Nephron progenitor cell (in vitro differentiated cells): Measurements from ENCODE around the gene IFNL2.
"Not testable (repeated sequence)": the region's sequence is repeated elsewhere in the genome, so short reads cannot be mapped to it uniquely, and the experiment has no call there.

Experiments used
- DNase-seq: peaks from one replicate; pipeline ENCODE4 v3.0.0; 2021
- H3K27ac Mint-ChIP-seq: 2 replicates; pipeline ENCODE4 v1.8.0; 2021; ENCODE audit warnings: mild to moderate bottlenecking, moderate library complexity, mixed read lengths
- H3K27me3 Mint-ChIP-seq: 2 replicates; pipeline ENCODE4 v1.8.0; 2021; ENCODE audit warnings: mild to moderate bottlenecking, low read depth, mixed read lengths; ENCODE audit not compliant: poor library complexity
- H3K36me3 Mint-ChIP-seq: 2 replicates; pipeline ENCODE4 v1.8.0; 2021; ENCODE audit warnings: low read depth, mixed read lengths
- H3K4me1 Mint-ChIP-seq: 2 replicates; pipeline ENCODE4 v1.8.0; 2021; ENCODE audit warnings: mixed read lengths
- H3K4me3 Mint-ChIP-seq: 2 replicates; pipeline ENCODE4 v1.8.0; 2021; ENCODE audit warnings: mild to moderate bottlenecking, moderate library complexity, mixed read lengths
- H3K9me3 Mint-ChIP-seq: 2 replicates; pipeline ENCODE4 v1.8.0; 2021; ENCODE audit warnings: mild to moderate bottlenecking, moderate library complexity, mixed read lengths
- TF ChIP-seq, protein P1 (sequence below): fragments of 200-600 bp; sonication (generic); IDR thresholded peaks from 2 replicates; pipeline ENCODE4 v1.5.0; 2021; ENCODE audit warnings: antibody characterized with exemption

Gene IFNL2

DNA sequence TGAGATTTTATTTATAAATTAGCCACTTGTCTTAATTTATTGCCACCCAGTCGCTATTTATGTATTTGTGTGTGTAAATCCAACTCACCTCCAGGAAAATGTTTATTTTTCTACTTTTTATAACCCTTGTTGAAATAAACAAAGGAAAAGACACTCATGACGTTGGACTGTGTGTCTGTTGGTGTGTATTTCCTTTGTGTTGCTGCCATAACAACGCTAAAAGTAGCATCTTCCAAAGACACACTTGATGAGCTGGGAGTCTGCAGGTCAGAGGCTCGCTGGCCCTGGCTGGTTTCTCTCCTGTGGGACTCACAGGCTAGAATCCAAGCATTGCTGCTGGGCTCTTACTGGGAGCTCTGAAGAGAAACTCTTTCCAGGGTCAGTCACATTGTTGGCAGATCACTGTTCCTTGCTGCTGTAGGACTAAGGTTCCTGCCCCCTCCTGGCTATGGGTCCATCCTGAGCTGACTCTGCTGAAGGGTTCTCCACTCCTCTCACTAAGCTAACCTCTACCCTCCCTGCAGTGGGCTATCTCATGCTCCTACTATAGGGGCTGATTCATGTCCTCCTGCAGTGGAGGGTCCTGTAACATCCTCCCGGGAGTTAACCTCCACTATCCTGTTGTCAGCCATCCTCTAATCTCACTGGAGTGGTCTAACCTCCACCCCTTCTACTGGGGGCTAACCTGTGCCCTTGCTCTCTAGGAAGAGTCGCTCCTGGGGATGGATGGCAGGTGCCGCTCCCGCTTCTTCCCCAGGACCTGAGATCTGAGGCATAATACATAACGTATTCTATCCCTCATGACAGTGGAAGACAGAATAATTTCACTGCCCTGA, 2.1 kb downstream of the IFNL2 start:
- Mint-ChIP-seq H3K27ac (peak overlapping the region; percentile 55), H3K36me3 (no peaks in the 10 kb centered on the region), H3K27me3 (peaks cover 74% of the 10 kb centered on the region), H3K4me1 (peaks cover 11% of the 10 kb centered on the region), H3K4me3 (no peak overlapping the region), H3K9me3 (no peaks in the 10 kb centered on the region)
- no peak for DNase-seq
- TF ChIP-seq, protein P1, sequence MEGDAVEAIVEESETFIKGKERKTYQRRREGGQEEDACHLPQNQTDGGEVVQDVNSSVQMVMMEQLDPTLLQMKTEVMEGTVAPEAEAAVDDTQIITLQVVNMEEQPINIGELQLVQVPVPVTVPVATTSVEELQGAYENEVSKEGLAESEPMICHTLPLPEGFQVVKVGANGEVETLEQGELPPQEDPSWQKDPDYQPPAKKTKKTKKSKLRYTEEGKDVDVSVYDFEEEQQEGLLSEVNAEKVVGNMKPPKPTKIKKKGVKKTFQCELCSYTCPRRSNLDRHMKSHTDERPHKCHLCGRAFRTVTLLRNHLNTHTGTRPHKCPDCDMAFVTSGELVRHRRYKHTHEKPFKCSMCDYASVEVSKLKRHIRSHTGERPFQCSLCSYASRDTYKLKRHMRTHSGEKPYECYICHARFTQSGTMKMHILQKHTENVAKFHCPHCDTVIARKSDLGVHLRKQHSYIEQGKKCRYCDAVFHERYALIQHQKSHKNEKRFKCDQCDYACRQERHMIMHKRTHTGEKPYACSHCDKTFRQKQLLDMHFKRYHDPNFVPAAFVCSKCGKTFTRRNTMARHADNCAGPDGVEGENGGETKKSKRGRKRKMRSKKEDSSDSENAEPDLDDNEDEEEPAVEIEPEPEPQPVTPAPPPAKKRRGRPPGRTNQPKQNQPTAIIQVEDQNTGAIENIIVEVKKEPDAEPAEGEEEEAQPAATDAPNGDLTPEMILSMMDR, result no peak

DNA sequence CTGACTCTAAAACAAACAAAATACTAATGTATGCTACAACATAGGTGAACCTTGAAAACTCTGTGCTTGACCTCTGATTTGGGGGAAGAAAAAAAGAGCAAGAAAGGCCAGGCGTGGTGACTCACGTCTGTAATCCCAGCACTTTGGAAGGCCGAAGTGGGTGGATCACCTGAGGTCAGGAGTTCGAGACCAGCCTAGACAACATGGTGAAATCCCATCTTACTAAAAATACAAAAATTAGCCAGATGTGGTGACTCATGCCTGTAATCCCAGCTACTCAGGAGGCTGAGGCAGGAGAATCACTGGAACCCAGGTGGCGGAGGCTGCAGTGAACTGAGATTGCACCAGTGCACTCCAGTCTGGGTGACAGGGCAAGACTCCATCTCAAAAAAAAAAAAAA, 5.7 kb downstream of the IFNL2 start:
- peaks cover 73% of the 10 kb centered on the region for H3K27me3 Mint-ChIP-seq
- not testable (repeated sequence) for H3K9me3 Mint-ChIP-seq, H3K27ac Mint-ChIP-seq, DNase-seq, H3K4me3 Mint-ChIP-seq, H3K36me3 Mint-ChIP-seq
- H3K4me1 Mint-ChIP-seq, result peaks cover 11% of the 10 kb centered on the region

DNA sequence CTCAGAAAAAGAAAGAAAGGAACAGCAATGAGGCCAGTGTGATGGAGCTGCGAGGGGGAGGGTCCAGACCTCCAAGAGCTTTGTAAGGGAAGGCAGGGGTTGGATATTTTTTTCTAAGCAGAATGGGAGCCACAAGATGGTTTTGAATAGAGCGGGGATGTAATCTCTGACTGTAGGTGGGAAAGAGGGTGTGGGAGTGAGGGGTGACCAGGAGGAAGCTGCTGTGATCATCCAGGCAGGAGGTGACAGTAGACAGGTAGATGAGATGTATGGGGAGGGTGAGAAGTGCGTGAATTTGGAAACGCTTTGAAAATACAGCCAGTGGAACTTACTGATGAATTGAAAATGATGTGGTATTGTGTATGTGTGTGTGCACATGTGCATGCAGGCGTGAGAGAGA, 7.4 kb downstream of the IFNL2 start:
- peaks cover 72% of the 10 kb centered on the region for H3K27me3 Mint-ChIP-seq
- no peak overlapping the region for H3K4me3 Mint-ChIP-seq

DNA sequence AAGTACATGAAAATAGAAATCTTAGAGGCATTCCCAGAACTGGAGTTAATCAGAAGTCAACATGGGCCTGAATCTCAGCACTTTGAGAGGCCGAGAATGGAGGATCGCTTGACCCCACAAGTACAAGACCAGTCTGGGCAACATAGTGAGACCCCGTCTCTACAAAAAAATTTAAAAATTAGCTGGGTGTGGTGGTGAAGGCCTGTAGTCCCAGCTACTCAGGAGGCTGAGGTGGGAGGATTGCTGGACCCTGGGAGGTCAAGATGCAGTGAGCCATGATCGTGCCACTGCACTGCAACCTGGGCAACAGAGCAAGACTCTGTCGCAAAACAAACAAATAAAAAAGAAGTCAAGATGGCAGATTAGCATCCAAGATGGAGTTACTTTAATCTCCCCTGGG, 8.5 kb downstream of the IFNL2 start:
- Mint-ChIP-seq H3K4me1 (no peaks in the 10 kb centered on the region), H3K9me3 (peaks cover 10% of the 10 kb centered on the region), H3K27ac (no peak overlapping the region), H3K27me3 (peaks cover 74% of the 10 kb centered on the region), H3K4me3 (no peak overlapping the region), H3K36me3 (no peaks in the 10 kb centered on the region)
- DNase-seq, result no peak
- TF ChIP-seq, protein P1, result no peak

More for the DNA sequence above, 7.4 kb downstream of the IFNL2 start:
- peaks cover 5% of the 10 kb centered on the region for H3K9me3 Mint-ChIP-seq
- H3K4me1 Mint-ChIP-seq, result peaks cover 1% of the 10 kb centered on the region
- no peak overlapping the region for H3K27ac Mint-ChIP-seq
- DNase-seq, result no peak
- no peaks in the 10 kb centered on the region for H3K36me3 Mint-ChIP-seq
- TF ChIP-seq, protein P1, result no peak

DNA sequence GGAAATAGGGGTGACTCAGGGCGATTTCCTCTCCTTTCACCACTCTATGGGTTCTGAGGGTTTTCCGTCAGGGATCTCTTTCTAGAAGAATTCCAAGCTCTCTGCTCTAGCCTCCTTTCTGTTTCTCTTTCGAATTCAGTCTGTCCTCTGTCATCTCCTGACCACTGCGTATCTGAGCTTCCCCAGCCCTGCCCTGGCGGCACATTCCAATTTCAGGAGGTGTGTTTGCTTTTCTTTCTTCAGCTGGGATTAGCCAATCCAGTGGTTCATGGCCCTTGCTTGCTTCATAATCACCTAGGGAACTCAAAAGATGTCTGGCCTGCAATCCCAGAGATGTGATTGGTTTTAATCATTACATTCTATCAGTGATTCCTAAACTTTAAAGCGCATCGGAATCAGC, 9.4 kb downstream of the IFNL2 start:
- no peaks in the 10 kb centered on the region for H3K4me1 Mint-ChIP-seq
- H3K27ac Mint-ChIP-seq, result no peak overlapping the region

DNA sequence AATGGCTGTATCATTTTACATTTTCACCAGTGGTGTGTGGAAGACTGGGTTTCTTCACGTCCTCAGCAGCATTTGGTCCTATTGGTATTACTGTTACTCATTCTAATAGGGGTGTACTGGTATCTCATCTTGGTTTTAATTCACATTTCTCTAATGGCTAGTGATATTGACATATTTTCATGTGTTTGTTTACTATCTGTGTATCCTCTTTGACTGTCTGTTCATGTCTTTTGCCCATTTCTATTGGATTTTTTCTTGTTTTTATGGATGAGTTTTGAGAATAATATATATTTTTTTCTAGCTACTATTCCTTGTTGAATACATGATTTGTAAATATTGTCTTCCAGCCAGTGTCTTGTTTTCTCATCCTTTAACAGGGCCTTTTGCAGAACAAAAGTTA, 13.8 kb downstream of the IFNL2 start:
- H3K4me1 Mint-ChIP-seq, result no peaks in the 10 kb centered on the region
- H3K27ac Mint-ChIP-seq, result no peak overlapping the region
- H3K27me3 Mint-ChIP-seq, result peaks cover 76% of the 10 kb centered on the region
- peaks cover 31% of the 10 kb centered on the region for H3K9me3 Mint-ChIP-seq
- no peak for DNase-seq
- TF ChIP-seq, protein P1, result no peak
- no peaks in the 10 kb centered on the region for H3K36me3 Mint-ChIP-seq
- no peak overlapping the region for H3K4me3 Mint-ChIP-seq

More for the DNA sequence above, 9.4 kb downstream of the IFNL2 start:
- Mint-ChIP-seq H3K9me3 (peaks cover 16% of the 10 kb centered on the region), H3K27me3 (peaks cover 73% of the 10 kb centered on the region), H3K4me3 (no peak overlapping the region), H3K36me3 (no peaks in the 10 kb centered on the region)
- no peak for DNase-seq
- TF ChIP-seq, protein P1, result no peak
